T-cell (primary cell): ENCODE data around the gene HLA-B. TPM values are rescaled to one million over a fixed set of nuclear protein-coding genes. Genes with fewer than 3 reads are reported as not detected.

Source experiments
- ATAC-seq, 4 experiments: fragments of 200-7000 bp in 3 of 4; fragments of 150-1000 bp in 1 of 4; cut with Tn5 transposase; replicated peaks in 1 of 4; 1 replicate in 3 of 4; 2 replicates in 1 of 4; pipeline ENCODE4 v1.10.0; 2021; ENCODE audit warnings: moderate library complexity in 3 of 4, mild to moderate bottlenecking in 2 of 4, moderate number of reproducible peaks in 1 of 4
- CTCF ChIA-PET, 2 donors: fragments of 300-600 bp; sonication (Branson Sonifier 250); formaldehyde crosslinking; loops; one replicate each; lab custom pipeline; 2022; ENCODE audit warnings: antibody characterized with exemption in 2 of 2; lab: Charles Lee
- POLR2A ChIA-PET, 2 donors: fragments of 300-600 bp; sonication (Branson Sonifier 250); formaldehyde crosslinking; loops; one replicate each; lab custom pipeline; 2022; ENCODE audit warnings: antibody characterized with exemption in 2 of 2; lab: Charles Lee
- DNase-seq, 35 experiments: peaks; one replicate each; pipeline versions ENCODE4 v3.0.0 to v3.0.0-alpha.2; 2013 to 2023
- H3K27ac ChIP-seq: one replicate; pipeline ENCODE4 v1.5.1; 2013; ENCODE audit warnings: low read length
- H3K27me3 ChIP-seq, 2 experiments: replicated peaks in 1 of 2; 1 replicate in 1 of 2; 2 replicates in 1 of 2; pipeline versions ENCODE4 v1.6.1 to v1.7.0; 2013; ENCODE audit warnings: low read length in 1 of 2, mixed read lengths in 1 of 2; ENCODE audit not compliant: control insufficient read depth in 2 of 2, insufficient read depth in 2 of 2; ENCODE audit errors: extremely low read depth in 1 of 2
- H3K36me3 ChIP-seq, 2 donors: 1 replicate in 1 of 2; 2 replicates in 1 of 2; pipeline versions ENCODE4 v1.6.1 to v1.7.0; 2013; ENCODE audit warnings: low read length in 1 of 2; ENCODE audit not compliant: control insufficient read depth in 2 of 2, insufficient read depth in 1 of 2; ENCODE audit errors: extremely low read depth in 1 of 2
- H3K4me1 ChIP-seq, 2 experiments: 1 replicate in 1 of 2; 2 replicates in 1 of 2; pipeline versions ENCODE4 v1.6.1 to v1.7.0; 2013; ENCODE audit warnings: low read length in 2 of 2, mixed read lengths in 1 of 2; ENCODE audit not compliant: insufficient read depth in 2 of 2, control insufficient read depth in 1 of 2; ENCODE audit errors: extremely low read depth in 1 of 2
- H3K4me3 ChIP-seq, 2 donors: 1 replicate in 1 of 2; 2 replicates in 1 of 2; pipeline versions ENCODE4 v1.5.1 to v1.7.0; 2013; ENCODE audit warnings: mild to moderate bottlenecking in 2 of 2, low read length in 1 of 2, moderate library complexity in 1 of 2; ENCODE audit not compliant: control insufficient read depth in 1 of 2; ENCODE audit errors: extremely low read depth in 1 of 2
- H3K9me3 ChIP-seq: 2 replicates; pipeline ENCODE4 v1.7.0; 2013
- H3K27ac Mint-ChIP-seq, 2 donors: one replicate each; pipeline ENCODE4 v1.8.0; 2020 to 2021; ENCODE audit warnings: mild to moderate bottlenecking in 2 of 2, mixed read lengths in 2 of 2
- H3K27me3 Mint-ChIP-seq, 2 donors: one replicate each; pipeline ENCODE4 v1.8.0; 2021 to 2022; ENCODE audit warnings: mixed read lengths in 2 of 2
- H3K36me3 Mint-ChIP-seq: one replicate; pipeline ENCODE4 v1.8.0; 2021; ENCODE audit warnings: mixed read lengths
- H3K4me1 Mint-ChIP-seq, 3 donors: one replicate each; pipeline ENCODE4 v1.8.0; 2020 to 2022; ENCODE audit warnings: mixed read lengths in 3 of 3, mild to moderate bottlenecking in 1 of 3
- H3K4me3 Mint-ChIP-seq, 3 donors: one replicate each; pipeline ENCODE4 v1.8.0; 2020 to 2022; ENCODE audit warnings: mild to moderate bottlenecking in 3 of 3, mixed read lengths in 3 of 3, moderate library complexity in 3 of 3
- H3K9me3 Mint-ChIP-seq, 3 donors: one replicate each; pipeline ENCODE4 v1.8.0; 2020 to 2022; ENCODE audit warnings: mixed read lengths in 3 of 3
- WGBS: methylation state at CpG from one replicate; pipeline ENCODE4 v1.1.5; 2013; ENCODE audit warnings: missing lambda C conversion rate; ENCODE audit not compliant: insufficient coverage; 5-methylcytosine and 5-hydroxymethylcytosine counted together
- total RNA-seq, 35 experiments: library from RNA in 6 of 35; stranded (reverse) in 6 of 35; fragments of 120-200 nt in 1 of 35; gene quantifications; one replicate each; pipeline versions ENCODE4 v1.2.1 to v1.2.4 and lab custom pipeline; 2013 to 2026

Gene HLA-B
- total RNA-seq, 5 donors from 2014 or later (not counting 1 experiment from before 2014, with no cell fraction given) = 6,093 to 7,629 (median 6,896) TPM

GRCh38 chr6:31349301-31349700 lies 7.7 kb downstream of the HLA-B start:
- Histone ChIP-seq H3K36me3 (peaks cover 0 to 10% of the 10 kb centered on the region in 2 donors), H3K27ac (peak overlapping the region; percentile 4), H3K9me3 (no peaks in the 10 kb centered on the region), H3K4me3 (no peak overlapping the region), H3K27me3 (no peaks in the 10 kb centered on the region), H3K4me1 (peaks cover 14 to 40% of the 10 kb centered on the region in 2 experiments)
- CTCF ChIA-PET = interaction anchor here in 1 of 2 donors (1.3 kb wide), 1 partner anchor 17 kb away, joined by 6 read pairs; no protein-coding TSS in a partner anchor
- Mint-ChIP-seq H3K9me3 (no peaks in the 10 kb centered on the region), H3K36me3 (peaks cover 16% of the 10 kb centered on the region), H3K4me3 (no peak overlapping the region), H3K4me1 (peaks cover 49 to 52% (median 51%) of the 10 kb centered on the region in 3 donors), H3K27ac (peak overlapping the region in 1 of 2 donors; percentile 1), H3K27me3 (no peaks in the 10 kb centered on the region)
- ATAC-seq (no peak), DNase-seq (no peak)
- no CpG with 5 or more reads among the region's 4 CpGs for WGBS
- POLR2A ChIA-PET = interaction anchor here in 1 of 2 donors (0.6 kb wide), 1 partner anchor 17 kb away, joined by 3 read pairs; no protein-coding TSS in a partner anchor

GRCh38 chr6:31345026-31345730 lies 11.8 kb downstream of the HLA-B start:
- ChIA-PET CTCF (no interaction called here), POLR2A (no interaction called here)
- Mint-ChIP-seq H3K4me3 (no peak overlapping the region), H3K4me1 (peaks cover 8 to 13% (median 11%) of the 10 kb centered on the region in 3 donors), H3K9me3 (peaks cover under 1 to 8% (median 2%) of the 10 kb centered on the region in 3 donors), H3K36me3 (peaks cover 1% of the 10 kb centered on the region), H3K27me3 (no peaks in the 10 kb centered on the region), H3K27ac (peak overlapping the region in 1 of 2 donors; percentile 25)
- no peak overlapping the region for H3K27ac ChIP-seq
- H3K27me3 ChIP-seq = peaks cover 0 to 6% of the 10 kb centered on the region in 2 experiments
- DNase-seq (no peak), ATAC-seq (no peak)
- no peaks in the 10 kb centered on the region for H3K9me3 ChIP-seq
- no peaks in the 10 kb centered on the region for H3K36me3 ChIP-seq
- peaks cover 0 to 3% of the 10 kb centered on the region in 2 experiments for H3K4me1 ChIP-seq
- WGBS = no CpG with 5 or more reads among the region's 5 CpGs
- H3K4me3 ChIP-seq = no peak overlapping the region

GRCh38 chr6:31340228-31340627 lies 16.8 kb downstream of the HLA-B start:
- H3K27me3 Mint-ChIP-seq = no peaks in the 10 kb centered on the region
- Histone ChIP-seq H3K4me1 (peaks cover 0 to 3% of the 10 kb centered on the region in 2 experiments), H3K27ac (no peak overlapping the region), H3K36me3 (no peaks in the 10 kb centered on the region), H3K4me3 (no peak overlapping the region), H3K9me3 (no peaks in the 10 kb centered on the region), H3K27me3 (peaks cover 0 to 6% of the 10 kb centered on the region in 2 experiments)
- H3K36me3 Mint-ChIP-seq = peaks cover 20% of the 10 kb centered on the region
- ATAC-seq = no peak
- H3K4me3 Mint-ChIP-seq = no peak overlapping the region
- peaks cover 0 to 6% (median 0%) of the 10 kb centered on the region in 3 donors for H3K4me1 Mint-ChIP-seq
- no peak for DNase-seq
- H3K27ac Mint-ChIP-seq = no peak overlapping the region
- ChIA-PET POLR2A (no interaction called here), CTCF (no interaction called here)
- peaks cover 18 to 43% (median 27%) of the 10 kb centered on the region in 3 donors for H3K9me3 Mint-ChIP-seq

GRCh38 chr6:31339210-31339609 lies 17.8 kb downstream of the HLA-B start:
- POLR2A ChIA-PET = no interaction called here

GRCh38 chr6:31336896-31337496 lies 20.0 kb downstream of the HLA-B start:
- Histone ChIP-seq H3K4me1 (no peaks in the 10 kb centered on the region), H3K27me3 (peaks cover 0 to 6% of the 10 kb centered on the region in 2 experiments), H3K27ac (no peak overlapping the region), H3K4me3 (no peak overlapping the region), H3K9me3 (no peaks in the 10 kb centered on the region), H3K36me3 (no peaks in the 10 kb centered on the region)
- H3K9me3 Mint-ChIP-seq = peaks cover 18 to 49% (median 33%) of the 10 kb centered on the region in 3 donors
- WGBS = 50% methylated on average over 1 of the region's 3 CpGs
- peaks cover 26% of the 10 kb centered on the region for H3K36me3 Mint-ChIP-seq
- H3K27ac Mint-ChIP-seq = peak overlapping the region in 1 of 2 donors; percentile 9
- ATAC-seq (no peak), DNase-seq (no peak)
- H3K4me3 Mint-ChIP-seq = no peak overlapping the region
- peaks cover 10 to 18% (median 16%) of the 10 kb centered on the region in 3 donors for H3K4me1 Mint-ChIP-seq
- ChIA-PET CTCF (no interaction called here), POLR2A (interaction anchor here in 1 of 2 donors (0.6 kb wide), 1 partner anchor 18 kb away, joined by 5 read pairs; no protein-coding TSS in a partner anchor)
- H3K27me3 Mint-ChIP-seq = peaks cover 0 to 5% of the 10 kb centered on the region in 2 donors

More at GRCh38 chr6:31339210-31339609, 17.8 kb downstream of the HLA-B start:
- H3K27me3 Mint-ChIP-seq = peaks cover 0 to 5% of the 10 kb centered on the region in 2 donors
- no peak overlapping the region for H3K27ac Mint-ChIP-seq
- peaks cover 18 to 49% (median 33%) of the 10 kb centered on the region in 3 donors for H3K9me3 Mint-ChIP-seq
- H3K4me3 Mint-ChIP-seq = no peak overlapping the region
- no peak for DNase-seq
- peaks cover 0 to 6% of the 10 kb centered on the region in 2 experiments for H3K27me3 ChIP-seq
- peaks cover 26% of the 10 kb centered on the region for H3K36me3 Mint-ChIP-seq
- H3K4me1 Mint-ChIP-seq = no peaks in the 10 kb centered on the region
- H3K36me3 ChIP-seq = no peaks in the 10 kb centered on the region
- no peak overlapping the region for H3K27ac ChIP-seq
- no peak for ATAC-seq
- no peaks in the 10 kb centered on the region for H3K9me3 ChIP-seq
- no peak overlapping the region for H3K4me3 ChIP-seq
- H3K4me1 ChIP-seq = no peaks in the 10 kb centered on the region
- WGBS = 20% methylated on average over 1 of the region's 3 CpGs
- CTCF ChIA-PET = no interaction called here
